Measurements from ENCODE around the gene STAT5A.

The STAT5A gene

DNA sequence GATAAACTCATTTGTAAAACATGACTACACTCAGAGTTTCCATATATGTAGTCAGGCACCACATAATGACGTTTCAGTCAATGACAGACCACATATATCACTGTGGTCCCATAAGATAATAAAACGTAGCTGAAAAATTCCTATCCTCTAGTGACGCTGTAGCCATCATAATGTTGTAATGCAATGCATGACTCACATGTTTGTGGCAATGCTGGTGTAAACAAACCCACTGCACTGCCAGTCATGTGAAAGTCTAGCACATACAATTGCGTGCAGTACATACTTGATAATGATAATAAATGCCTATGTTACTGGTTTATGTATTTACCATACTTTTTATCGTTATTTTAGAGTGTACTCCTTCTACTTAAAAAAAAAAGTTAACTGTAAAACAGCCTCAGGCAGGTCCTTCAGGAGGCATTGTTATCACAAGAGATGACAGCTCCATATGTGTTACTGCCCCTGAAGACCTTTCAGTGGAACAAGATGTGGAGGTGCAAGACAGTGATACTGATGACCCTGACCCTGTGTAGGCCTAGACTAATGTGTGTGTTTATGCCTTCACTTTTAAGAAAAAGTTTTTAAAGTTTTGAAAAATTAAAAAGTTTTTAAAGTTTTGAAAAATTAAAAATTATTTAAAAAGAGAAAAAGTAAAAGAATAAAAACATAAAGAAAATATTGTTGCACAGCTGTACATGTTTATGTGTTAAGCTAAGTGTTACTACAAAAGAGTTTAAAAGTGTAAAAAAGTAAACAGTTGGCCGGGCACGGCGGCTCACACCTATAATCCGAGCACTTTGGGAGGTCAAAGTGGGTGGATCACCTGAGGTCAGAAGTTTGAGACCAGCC, 21.2 kb upstream of the STAT5A start (continued):
- TF ChIP-seq, protein P1, sequence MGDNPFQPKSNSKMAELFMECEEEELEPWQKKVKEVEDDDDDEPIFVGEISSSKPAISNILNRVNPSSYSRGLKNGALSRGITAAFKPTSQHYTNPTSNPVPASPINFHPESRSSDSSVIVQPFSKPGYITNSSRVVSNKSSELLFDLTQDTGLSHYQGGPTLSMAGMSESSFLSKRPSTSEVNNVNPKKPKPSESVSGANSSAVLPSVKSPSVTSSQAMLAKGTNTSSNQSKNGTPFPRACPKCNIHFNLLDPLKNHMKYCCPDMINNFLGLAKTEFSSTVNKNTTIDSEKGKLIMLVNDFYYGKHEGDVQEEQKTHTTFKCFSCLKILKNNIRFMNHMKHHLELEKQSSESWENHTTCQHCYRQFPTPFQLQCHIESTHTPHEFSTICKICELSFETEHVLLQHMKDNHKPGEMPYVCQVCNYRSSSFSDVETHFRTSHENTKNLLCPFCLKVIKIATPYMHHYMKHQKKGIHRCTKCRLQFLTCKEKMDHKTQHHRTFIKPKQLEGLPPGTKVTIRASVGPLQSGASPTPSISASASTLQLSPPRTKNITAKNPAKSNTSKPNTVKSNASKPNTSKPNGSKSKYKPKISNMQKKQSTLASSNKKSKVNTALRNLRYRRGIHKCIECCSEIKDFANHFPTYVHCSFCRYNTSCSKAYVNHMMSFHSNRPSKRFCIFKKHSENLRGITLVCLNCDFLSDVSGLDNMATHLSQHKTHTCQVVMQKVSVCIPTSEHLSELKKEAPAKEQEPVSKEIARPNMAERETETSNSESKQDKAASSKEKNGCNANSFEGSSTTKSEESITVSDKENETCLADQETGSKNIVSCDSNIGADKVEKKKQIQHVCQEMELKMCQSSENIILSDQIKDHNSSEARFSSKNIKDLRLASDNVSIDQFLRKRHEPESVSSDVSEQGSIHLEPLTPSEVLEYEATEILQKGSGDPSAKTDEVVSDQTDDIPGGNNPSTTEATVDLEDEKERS (tag by site-specific recombination; IDR thresholded peaks at IDR 0.05), result no peak
- TF ChIP-seq ZNF19 (tag by site-specific recombination; IDR thresholded peaks at IDR 0.05; ENCODE audit: low read depth) (no peak), ZNF830 (tag by site-specific recombination; IDR thresholded peaks at IDR 0.05; ENCODE audit: low read depth) (no peak), RBAK (tag by site-specific recombination; IDR thresholded peaks at IDR 0.05) (no peak), ZNF211 (tag by site-specific recombination; IDR thresholded peaks at IDR 0.05; ENCODE audit: low read depth) (no peak), ZNF529 (tag by site-specific recombination; IDR thresholded peaks at IDR 0.05; ENCODE audit: insufficient replicate concordance) (no peak), YY1 (tag by site-specific recombination; IDR thresholded peaks at IDR 0.05) (no peak), ZNF629 (tag by site-specific recombination; IDR thresholded peaks at IDR 0.05) (peak; percentile 99), ZNF266 (tag by site-specific recombination; IDR thresholded peaks at IDR 0.05; ENCODE audit: low read depth) (no peak), HOXA7 (CRISPR knock-in tag; IDR thresholded peaks at IDR 0.05; ENCODE audit: borderline replicate concordance) (no peak), IKZF3 (tag by site-specific recombination; IDR thresholded peaks at IDR 0.05) (0 out of 2 replicates have a peak, but pooled peaks have one; percentile 12)
- TF ChIP-seq, protein P2, sequence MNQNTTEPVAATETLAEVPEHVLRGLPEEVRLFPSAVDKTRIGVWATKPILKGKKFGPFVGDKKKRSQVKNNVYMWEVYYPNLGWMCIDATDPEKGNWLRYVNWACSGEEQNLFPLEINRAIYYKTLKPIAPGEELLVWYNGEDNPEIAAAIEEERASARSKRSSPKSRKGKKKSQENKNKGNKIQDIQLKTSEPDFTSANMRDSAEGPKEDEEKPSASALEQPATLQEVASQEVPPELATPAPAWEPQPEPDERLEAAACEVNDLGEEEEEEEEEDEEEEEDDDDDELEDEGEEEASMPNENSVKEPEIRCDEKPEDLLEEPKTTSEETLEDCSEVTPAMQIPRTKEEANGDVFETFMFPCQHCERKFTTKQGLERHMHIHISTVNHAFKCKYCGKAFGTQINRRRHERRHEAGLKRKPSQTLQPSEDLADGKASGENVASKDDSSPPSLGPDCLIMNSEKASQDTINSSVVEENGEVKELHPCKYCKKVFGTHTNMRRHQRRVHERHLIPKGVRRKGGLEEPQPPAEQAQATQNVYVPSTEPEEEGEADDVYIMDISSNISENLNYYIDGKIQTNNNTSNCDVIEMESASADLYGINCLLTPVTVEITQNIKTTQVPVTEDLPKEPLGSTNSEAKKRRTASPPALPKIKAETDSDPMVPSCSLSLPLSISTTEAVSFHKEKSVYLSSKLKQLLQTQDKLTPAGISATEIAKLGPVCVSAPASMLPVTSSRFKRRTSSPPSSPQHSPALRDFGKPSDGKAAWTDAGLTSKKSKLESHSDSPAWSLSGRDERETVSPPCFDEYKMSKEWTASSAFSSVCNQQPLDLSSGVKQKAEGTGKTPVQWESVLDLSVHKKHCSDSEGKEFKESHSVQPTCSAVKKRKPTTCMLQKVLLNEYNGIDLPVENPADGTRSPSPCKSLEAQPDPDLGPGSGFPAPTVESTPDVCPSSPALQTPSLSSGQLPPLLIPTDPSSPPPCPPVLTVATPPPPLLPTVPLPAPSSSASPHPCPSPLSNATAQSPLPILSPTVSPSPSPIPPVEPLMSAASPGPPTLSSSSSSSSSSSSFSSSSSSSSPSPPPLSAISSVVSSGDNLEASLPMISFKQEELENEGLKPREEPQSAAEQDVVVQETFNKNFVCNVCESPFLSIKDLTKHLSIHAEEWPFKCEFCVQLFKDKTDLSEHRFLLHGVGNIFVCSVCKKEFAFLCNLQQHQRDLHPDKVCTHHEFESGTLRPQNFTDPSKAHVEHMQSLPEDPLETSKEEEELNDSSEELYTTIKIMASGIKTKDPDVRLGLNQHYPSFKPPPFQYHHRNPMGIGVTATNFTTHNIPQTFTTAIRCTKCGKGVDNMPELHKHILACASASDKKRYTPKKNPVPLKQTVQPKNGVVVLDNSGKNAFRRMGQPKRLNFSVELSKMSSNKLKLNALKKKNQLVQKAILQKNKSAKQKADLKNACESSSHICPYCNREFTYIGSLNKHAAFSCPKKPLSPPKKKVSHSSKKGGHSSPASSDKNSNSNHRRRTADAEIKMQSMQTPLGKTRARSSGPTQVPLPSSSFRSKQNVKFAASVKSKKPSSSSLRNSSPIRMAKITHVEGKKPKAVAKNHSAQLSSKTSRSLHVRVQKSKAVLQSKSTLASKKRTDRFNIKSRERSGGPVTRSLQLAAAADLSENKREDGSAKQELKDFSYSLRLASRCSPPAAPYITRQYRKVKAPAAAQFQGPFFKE (tag by site-specific recombination; IDR thresholded peaks at IDR 0.05; ENCODE audit: borderline replicate concordance), result no peak
- TF ChIP-seq, protein P3, sequence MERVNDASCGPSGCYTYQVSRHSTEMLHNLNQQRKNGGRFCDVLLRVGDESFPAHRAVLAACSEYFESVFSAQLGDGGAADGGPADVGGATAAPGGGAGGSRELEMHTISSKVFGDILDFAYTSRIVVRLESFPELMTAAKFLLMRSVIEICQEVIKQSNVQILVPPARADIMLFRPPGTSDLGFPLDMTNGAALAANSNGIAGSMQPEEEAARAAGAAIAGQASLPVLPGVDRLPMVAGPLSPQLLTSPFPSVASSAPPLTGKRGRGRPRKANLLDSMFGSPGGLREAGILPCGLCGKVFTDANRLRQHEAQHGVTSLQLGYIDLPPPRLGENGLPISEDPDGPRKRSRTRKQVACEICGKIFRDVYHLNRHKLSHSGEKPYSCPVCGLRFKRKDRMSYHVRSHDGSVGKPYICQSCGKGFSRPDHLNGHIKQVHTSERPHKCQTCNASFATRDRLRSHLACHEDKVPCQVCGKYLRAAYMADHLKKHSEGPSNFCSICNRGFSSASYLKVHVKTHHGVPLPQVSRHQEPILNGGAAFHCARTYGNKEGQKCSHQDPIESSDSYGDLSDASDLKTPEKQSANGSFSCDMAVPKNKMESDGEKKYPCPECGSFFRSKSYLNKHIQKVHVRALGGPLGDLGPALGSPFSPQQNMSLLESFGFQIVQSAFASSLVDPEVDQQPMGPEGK (tag by site-specific recombination; IDR thresholded peaks at IDR 0.05), result peak; percentile 35; the same call in 1 of the 2 replicates
- TF ChIP-seq, protein P4, sequence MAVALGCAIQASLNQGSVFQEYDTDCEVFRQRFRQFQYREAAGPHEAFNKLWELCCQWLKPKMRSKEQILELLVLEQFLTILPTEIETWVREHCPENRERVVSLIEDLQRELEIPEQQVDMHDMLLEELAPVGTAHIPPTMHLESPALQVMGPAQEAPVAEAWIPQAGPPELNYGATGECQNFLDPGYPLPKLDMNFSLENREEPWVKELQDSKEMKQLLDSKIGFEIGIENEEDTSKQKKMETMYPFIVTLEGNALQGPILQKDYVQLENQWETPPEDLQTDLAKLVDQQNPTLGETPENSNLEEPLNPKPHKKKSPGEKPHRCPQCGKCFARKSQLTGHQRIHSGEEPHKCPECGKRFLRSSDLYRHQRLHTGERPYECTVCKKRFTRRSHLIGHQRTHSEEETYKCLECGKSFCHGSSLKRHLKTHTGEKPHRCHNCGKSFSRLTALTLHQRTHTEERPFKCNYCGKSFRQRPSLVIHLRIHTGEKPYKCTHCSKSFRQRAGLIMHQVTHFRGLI (tag by site-specific recombination; IDR thresholded peaks at IDR 0.05), result no peak
- TF ChIP-seq, protein P5, sequence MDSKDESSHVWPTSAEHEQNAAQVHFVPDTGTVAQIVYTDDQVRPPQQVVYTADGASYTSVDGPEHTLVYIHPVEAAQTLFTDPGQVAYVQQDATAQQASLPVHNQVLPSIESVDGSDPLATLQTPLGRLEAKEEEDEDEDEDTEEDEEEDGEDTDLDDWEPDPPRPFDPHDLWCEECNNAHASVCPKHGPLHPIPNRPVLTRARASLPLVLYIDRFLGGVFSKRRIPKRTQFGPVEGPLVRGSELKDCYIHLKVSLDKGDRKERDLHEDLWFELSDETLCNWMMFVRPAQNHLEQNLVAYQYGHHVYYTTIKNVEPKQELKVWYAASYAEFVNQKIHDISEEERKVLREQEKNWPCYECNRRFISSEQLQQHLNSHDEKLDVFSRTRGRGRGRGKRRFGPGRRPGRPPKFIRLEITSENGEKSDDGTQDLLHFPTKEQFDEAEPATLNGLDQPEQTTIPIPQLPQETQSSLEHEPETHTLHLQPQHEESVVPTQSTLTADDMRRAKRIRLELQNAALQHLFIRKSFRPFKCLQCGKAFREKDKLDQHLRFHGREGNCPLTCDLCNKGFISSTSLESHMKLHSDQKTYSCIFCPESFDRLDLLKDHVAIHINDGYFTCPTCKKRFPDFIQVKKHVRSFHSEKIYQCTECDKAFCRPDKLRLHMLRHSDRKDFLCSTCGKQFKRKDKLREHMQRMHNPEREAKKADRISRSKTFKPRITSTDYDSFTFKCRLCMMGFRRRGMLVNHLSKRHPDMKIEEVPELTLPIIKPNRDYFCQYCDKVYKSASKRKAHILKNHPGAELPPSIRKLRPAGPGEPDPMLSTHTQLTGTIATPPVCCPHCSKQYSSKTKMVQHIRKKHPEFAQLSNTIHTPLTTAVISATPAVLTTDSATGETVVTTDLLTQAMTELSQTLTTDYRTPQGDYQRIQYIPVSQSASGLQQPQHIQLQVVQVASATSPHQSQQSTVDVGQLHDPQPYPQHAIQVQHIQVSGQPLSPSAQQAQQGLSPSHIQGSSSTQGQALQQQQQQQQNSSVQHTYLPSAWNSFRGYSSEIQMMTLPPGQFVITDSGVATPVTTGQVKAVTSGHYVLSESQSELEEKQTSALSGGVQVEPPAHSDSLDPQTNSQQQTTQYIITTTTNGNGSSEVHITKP (tag by site-specific recombination; IDR thresholded peaks at IDR 0.05), result no peak
- TF ChIP-seq, protein P6, sequence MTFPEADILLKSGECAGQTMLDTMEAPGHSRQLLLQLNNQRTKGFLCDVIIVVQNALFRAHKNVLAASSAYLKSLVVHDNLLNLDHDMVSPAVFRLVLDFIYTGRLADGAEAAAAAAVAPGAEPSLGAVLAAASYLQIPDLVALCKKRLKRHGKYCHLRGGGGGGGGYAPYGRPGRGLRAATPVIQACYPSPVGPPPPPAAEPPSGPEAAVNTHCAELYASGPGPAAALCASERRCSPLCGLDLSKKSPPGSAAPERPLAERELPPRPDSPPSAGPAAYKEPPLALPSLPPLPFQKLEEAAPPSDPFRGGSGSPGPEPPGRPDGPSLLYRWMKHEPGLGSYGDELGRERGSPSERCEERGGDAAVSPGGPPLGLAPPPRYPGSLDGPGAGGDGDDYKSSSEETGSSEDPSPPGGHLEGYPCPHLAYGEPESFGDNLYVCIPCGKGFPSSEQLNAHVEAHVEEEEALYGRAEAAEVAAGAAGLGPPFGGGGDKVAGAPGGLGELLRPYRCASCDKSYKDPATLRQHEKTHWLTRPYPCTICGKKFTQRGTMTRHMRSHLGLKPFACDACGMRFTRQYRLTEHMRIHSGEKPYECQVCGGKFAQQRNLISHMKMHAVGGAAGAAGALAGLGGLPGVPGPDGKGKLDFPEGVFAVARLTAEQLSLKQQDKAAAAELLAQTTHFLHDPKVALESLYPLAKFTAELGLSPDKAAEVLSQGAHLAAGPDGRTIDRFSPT (tag by site-specific recombination; IDR thresholded peaks at IDR 0.05), result peak; percentile 98
- TF ChIP-seq, protein P7, sequence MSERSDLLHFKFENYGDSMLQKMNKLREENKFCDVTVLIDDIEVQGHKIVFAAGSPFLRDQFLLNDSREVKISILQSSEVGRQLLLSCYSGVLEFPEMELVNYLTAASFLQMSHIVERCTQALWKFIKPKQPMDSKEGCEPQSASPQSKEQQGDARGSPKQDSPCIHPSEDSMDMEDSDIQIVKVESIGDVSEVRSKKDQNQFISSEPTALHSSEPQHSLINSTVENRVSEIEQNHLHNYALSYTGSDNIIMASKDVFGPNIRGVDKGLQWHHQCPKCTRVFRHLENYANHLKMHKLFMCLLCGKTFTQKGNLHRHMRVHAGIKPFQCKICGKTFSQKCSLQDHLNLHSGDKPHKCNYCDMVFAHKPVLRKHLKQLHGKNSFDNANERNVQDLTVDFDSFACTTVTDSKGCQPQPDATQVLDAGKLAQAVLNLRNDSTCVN (tag by site-specific recombination; optimal IDR thresholded peaks at IDR 0.05), result no peak
